ENCODE measurements around the gene ZP1.
A peak's percentile ranks its signal among the peaks of the same experiment; 100 is the strongest.

The ZP1 gene

GRCh38 chr11:60840470-60841430 is 26.6 kb upstream of the ZP1 start:
- H3K27me3 Mint-ChIP-seq, result no peaks in the 10 kb centered on the region
- peak overlapping the region; percentile 95 for H3K27ac Mint-ChIP-seq
- peak overlapping the region; percentile 97 for H3K4me3 Mint-ChIP-seq
- peaks cover 37% of the 10 kb centered on the region for H3K4me1 Mint-ChIP-seq (ENCODE audit: low read depth)
- H3K36me3 Mint-ChIP-seq (ENCODE audit: low read depth), result peaks cover 28% of the 10 kb centered on the region
- peaks cover 4% of the 10 kb centered on the region for H3K9me3 Mint-ChIP-seq

- Mint-ChIP-seq H3K36me3 (ENCODE audit: low read depth) (peaks cover 37% of the 10 kb centered on the region), H3K27ac (peak within 1 kb of the TSS; percentile 95), H3K4me1 (ENCODE audit: low read depth) (peaks cover 37% of the 10 kb centered on the region), H3K9me3 (peaks cover 4% of the 10 kb centered on the region), H3K27me3 (no peaks in the 10 kb centered on the region), H3K4me3 (peak within 1 kb of the TSS; percentile 97)
Observed at GRCh38 chr11:60841797-60842667, 25.3 kb upstream of the ZP1 start, which contains the start of gene CCDC86. Gene CCDC86 (plus strand): TSS chr11:60842113. CDS start chr11:60842125, 12 bp downstream.

GRCh38 chr11:60842668-60843600 is 24.4 kb upstream of the ZP1 start:
- peak overlapping the region; percentile 97 for H3K4me3 Mint-ChIP-seq
- peaks cover 4% of the 10 kb centered on the region for H3K9me3 Mint-ChIP-seq
- H3K36me3 Mint-ChIP-seq (ENCODE audit: low read depth), result peaks cover 44% of the 10 kb centered on the region
- peak overlapping the region; percentile 95 for H3K27ac Mint-ChIP-seq
- peaks cover 35% of the 10 kb centered on the region for H3K4me1 Mint-ChIP-seq (ENCODE audit: low read depth)
- no peaks in the 10 kb centered on the region for H3K27me3 Mint-ChIP-seq

GRCh38 chr11:60844045-60844869 is 23.1 kb upstream of the ZP1 start:
- no peaks in the 10 kb centered on the region for H3K27me3 Mint-ChIP-seq
- H3K4me3 Mint-ChIP-seq, result peak overlapping the region; percentile 97
- peaks cover 4% of the 10 kb centered on the region for H3K9me3 Mint-ChIP-seq
- peak overlapping the region; percentile 95 for H3K27ac Mint-ChIP-seq
- peaks cover 35% of the 10 kb centered on the region for H3K4me1 Mint-ChIP-seq (ENCODE audit: low read depth)
- H3K36me3 Mint-ChIP-seq (ENCODE audit: low read depth), result peaks cover 52% of the 10 kb centered on the region

- Mint-ChIP-seq H3K9me3 (peaks cover 4% of the 10 kb centered on the region), H3K4me1 (ENCODE audit: low read depth) (peaks cover 35% of the 10 kb centered on the region), H3K36me3 (ENCODE audit: low read depth) (peaks cover 56% of the 10 kb centered on the region), H3K27me3 (no peaks in the 10 kb centered on the region), H3K27ac (no peak overlapping the region), H3K4me3 (peak overlapping the region; percentile 97)
Observed at GRCh38 chr11:60844870-60845221, 22.5 kb upstream of the ZP1 start.

GRCh38 chr11:60845338-60845737 is 22.0 kb upstream of the ZP1 start:
- no peak overlapping the region for H3K27ac Mint-ChIP-seq
- H3K27me3 Mint-ChIP-seq, result no peaks in the 10 kb centered on the region
- peaks cover 35% of the 10 kb centered on the region for H3K4me1 Mint-ChIP-seq (ENCODE audit: low read depth)
- H3K36me3 Mint-ChIP-seq (ENCODE audit: low read depth), result peaks cover 59% of the 10 kb centered on the region
- peaks cover 4% of the 10 kb centered on the region for H3K9me3 Mint-ChIP-seq
- H3K4me3 Mint-ChIP-seq, result peak overlapping the region; percentile 97

GRCh38 chr11:60847281-60847680 is 20.1 kb upstream of the ZP1 start:
- Mint-ChIP-seq H3K4me1 (ENCODE audit: low read depth) (peaks cover 24% of the 10 kb centered on the region), H3K4me3 (no peak overlapping the region), H3K36me3 (ENCODE audit: low read depth) (peaks cover 78% of the 10 kb centered on the region), H3K27me3 (no peaks in the 10 kb centered on the region), H3K27ac (no peak overlapping the region), H3K9me3 (no peaks in the 10 kb centered on the region)

- Mint-ChIP-seq H3K27ac (no peak overlapping the region), H3K27me3 (no peaks in the 10 kb centered on the region), H3K4me1 (ENCODE audit: low read depth) (peaks cover 24% of the 10 kb centered on the region), H3K9me3 (no peaks in the 10 kb centered on the region), H3K36me3 (ENCODE audit: low read depth) (peaks cover 77% of the 10 kb centered on the region), H3K4me3 (no peak overlapping the region)
Observed at GRCh38 chr11:60847896-60848295, 19.4 kb upstream of the ZP1 start.

GRCh38 chr11:60848714-60849151 is 18.6 kb upstream of the ZP1 start:
- Mint-ChIP-seq H3K4me3 (no peak overlapping the region), H3K27ac (no peak overlapping the region), H3K4me1 (ENCODE audit: low read depth) (peaks cover 18% of the 10 kb centered on the region), H3K27me3 (no peaks in the 10 kb centered on the region), H3K36me3 (ENCODE audit: low read depth) (peaks cover 76% of the 10 kb centered on the region), H3K9me3 (no peaks in the 10 kb centered on the region)

GRCh38 chr11:60849641-60850520 is 17.5 kb upstream of the ZP1 start:
- H3K9me3 Mint-ChIP-seq, result no peaks in the 10 kb centered on the region
- no peak overlapping the region for H3K27ac Mint-ChIP-seq
- H3K4me1 Mint-ChIP-seq (ENCODE audit: low read depth), result peaks cover 7% of the 10 kb centered on the region
- no peak overlapping the region for H3K4me3 Mint-ChIP-seq
- peaks cover 67% of the 10 kb centered on the region for H3K36me3 Mint-ChIP-seq (ENCODE audit: low read depth)
- H3K27me3 Mint-ChIP-seq, result no peaks in the 10 kb centered on the region

- H3K4me1 Mint-ChIP-seq (ENCODE audit: low read depth), result no peaks in the 10 kb centered on the region
- H3K9me3 Mint-ChIP-seq, result no peaks in the 10 kb centered on the region
- no peaks in the 10 kb centered on the region for H3K27me3 Mint-ChIP-seq
- H3K36me3 Mint-ChIP-seq (ENCODE audit: low read depth), result peaks cover 56% of the 10 kb centered on the region
- no peak overlapping the region for H3K27ac Mint-ChIP-seq
- H3K4me3 Mint-ChIP-seq, result no peak overlapping the region
Observed at GRCh38 chr11:60851327-60852104, 15.8 kb upstream of the ZP1 start.
